Measurements from ENCODE around the gene SLAMF1.
A peak's percentile ranks its signal among the peaks of the same experiment; 100 is the strongest.
"Not testable (repeated sequence)": the region's sequence is repeated elsewhere in the genome, so short reads cannot be mapped to it uniquely, and the experiment has no call there.

DNA sequence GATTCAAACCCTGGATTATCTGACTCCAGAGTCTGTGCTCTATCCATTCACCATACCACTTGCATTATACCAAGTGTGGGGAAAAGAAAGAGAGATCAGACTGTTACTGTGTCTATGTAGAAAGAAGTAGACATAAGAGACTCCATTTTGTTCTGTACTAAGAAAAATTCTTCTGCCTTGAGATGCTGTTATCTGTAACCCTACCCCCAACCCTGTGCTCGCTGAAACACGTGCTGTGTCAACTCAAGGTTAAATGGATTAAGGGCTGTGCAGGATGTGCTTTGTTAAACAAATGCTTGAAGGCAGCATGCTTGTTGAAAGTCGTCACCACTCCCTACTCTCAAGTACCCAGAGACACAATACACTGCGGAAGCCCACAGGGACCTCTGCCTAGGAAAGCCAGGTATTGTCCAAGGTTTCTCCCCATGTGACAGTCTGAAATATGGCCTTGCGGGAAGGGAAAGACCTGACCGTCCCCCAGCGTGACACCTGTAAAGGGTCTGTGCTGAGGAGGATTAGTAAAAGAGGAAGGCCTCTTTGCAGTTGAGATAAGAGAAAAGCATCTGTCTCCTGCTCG is 5.3 kb upstream of the SLAMF1 start:
- TF ChIP-seq, protein P1, sequence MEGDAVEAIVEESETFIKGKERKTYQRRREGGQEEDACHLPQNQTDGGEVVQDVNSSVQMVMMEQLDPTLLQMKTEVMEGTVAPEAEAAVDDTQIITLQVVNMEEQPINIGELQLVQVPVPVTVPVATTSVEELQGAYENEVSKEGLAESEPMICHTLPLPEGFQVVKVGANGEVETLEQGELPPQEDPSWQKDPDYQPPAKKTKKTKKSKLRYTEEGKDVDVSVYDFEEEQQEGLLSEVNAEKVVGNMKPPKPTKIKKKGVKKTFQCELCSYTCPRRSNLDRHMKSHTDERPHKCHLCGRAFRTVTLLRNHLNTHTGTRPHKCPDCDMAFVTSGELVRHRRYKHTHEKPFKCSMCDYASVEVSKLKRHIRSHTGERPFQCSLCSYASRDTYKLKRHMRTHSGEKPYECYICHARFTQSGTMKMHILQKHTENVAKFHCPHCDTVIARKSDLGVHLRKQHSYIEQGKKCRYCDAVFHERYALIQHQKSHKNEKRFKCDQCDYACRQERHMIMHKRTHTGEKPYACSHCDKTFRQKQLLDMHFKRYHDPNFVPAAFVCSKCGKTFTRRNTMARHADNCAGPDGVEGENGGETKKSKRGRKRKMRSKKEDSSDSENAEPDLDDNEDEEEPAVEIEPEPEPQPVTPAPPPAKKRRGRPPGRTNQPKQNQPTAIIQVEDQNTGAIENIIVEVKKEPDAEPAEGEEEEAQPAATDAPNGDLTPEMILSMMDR (IDR thresholded peaks at IDR 0.05), result not testable (repeated sequence)
- peak in 1 of 4 donors; percentile 42 for TF ChIP-seq POLR2A (IDR thresholded peaks at IDR 0.05)
